Femur (tissue), 1 donor: ENCODE results near the gene NCOA3.
"Not testable (repeated sequence)": the region's sequence is repeated elsewhere in the genome, so short reads cannot be mapped to it uniquely, and the experiment has no call there.

Source experiments
- DNase-seq: peaks from one replicate; pipeline ENCODE4 v3.0.0-alpha.2; 2017

The NCOA3 gene

GRCh38 chr20:47571426-47571825 lies 69.7 kb downstream of the NCOA3 start:
- no peak for DNase-seq

- no peak for DNase-seq
These were observed 70.5 kb downstream of the NCOA3 start for GRCh38 chr20:47572105-47572729.

DNA sequence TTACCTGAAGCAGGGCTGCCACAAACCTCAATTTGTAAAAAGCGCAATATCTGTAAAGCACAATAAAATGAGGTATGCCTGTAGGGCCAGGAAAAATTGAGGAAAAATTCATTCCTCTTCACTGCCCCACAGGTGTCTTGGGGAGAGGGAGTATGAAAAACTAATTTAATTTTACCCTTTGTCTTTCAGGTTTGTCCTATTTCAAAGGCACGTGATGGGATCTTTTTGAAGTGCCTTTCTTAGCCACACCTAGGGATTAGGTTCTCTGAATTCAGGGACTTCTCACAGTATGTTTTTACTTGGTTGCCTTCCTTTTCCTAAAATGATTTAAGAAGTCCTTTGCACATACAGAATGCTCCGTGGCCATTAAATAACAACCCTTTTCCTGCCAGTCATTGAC lies 71.9 kb downstream of the NCOA3 start:
- DNase-seq, result no peak

DNA sequence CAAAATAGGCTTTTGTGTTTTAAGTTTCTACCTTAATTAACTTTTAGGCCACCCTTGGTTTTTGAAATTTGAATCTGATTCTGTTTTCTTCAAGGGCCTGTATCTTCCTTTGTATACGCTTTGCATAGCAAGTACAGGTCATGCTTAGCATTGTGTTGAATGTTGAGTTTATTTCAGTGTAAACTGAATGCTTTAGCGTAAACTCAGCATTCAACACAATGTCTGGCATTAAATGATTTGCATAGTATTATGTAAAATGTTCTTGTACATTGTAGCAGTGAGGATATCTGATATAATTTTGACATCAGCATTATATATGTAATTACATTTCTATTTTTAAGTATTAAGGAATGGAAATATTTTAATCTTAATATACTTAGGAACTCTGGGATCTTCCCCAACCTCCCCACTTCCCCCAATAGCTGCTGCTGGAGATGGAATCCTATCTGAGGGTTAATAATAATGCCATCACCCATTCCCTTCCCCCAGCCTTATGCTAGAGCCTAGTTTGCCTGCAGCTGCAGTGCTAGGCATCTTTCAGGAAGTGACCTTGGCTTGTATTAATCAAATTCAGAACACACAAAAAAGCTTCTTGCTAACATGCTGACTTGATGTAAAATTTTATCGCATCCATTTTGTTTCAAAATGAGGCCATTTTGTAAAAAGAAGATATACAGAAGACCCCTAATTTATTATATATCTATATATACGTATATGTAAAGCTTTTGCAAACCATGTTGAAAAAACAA lies 73.1 kb downstream of the NCOA3 start:
- DNase-seq, result no peak

DNA sequence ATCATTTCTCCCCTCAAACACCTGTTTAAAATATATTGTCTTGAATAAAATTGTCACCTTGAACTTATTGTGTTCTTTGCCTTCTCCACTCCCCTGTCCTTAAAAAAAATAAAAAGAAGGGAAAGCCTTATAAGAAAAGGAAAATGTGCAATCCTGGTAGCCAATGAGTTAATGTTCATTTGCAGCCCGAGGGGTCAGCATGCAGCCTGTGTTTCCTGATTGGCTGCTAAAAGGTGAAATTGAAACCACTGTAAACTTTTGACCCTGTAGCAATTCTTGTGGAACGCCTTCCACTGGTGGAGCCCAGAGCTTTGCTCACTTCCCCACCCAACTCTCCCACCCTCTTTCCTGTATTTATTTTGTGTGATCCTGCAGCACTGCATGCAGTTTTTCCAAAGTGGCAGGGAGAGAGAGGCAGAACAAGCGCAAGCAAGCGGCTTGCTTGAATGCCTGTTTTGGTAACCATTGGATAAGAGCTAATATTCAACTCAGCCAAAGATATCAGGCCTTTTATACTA lies 74.9 kb downstream of the NCOA3 start:
- DNase-seq, result peak; percentile 91

DNA sequence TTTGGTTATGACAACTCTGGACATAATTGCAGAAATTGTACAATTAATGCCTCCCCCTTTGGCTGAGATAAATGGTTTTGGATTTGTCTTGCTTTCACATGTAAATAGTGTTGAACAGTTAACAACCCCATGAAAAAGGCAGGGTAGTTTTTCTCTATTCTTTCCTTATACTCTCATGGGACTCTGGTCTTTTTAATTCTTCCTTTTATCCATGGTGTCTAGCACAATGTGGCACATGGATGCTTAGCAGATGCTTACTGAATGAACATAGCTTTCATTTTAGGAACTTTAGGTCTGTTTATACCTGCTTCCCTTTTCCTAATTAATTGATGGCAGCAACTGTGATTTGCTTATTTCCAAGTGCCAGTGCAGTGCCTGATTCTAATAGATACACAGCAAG lies 75.6 kb downstream of the NCOA3 start:
- no peak for DNase-seq

- DNase-seq, result no peak
These were observed 76.9 kb downstream of the NCOA3 start for GRCh38 chr20:47578543-47578942.

- DNase-seq, result not testable (repeated sequence)
These were observed 79.0 kb downstream of the NCOA3 start for GRCh38 chr20:47580686-47581085.

- no peak for DNase-seq
These were observed 79.4 kb downstream of the NCOA3 start for GRCh38 chr20:47581090-47581489.

DNA sequence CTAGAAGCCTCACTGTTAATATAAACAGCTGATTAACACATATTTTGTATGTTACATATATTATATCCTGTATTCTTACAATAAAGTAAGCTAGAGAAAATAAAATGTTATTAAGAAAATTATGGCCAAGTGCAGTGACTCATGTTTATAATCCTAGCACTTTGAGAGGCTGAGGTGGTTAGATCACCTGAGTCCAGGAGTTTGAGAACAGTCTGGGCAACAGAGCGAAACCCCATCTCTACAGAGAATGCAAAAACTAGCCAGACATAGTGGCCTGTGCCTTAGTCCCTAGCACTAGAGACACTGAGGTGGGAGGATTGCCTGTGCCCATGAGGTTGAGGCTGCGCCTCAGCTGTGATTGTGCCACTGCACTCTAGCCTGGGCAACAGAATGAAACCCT lies 81.9 kb downstream of the NCOA3 start:
- no peak for DNase-seq

DNA sequence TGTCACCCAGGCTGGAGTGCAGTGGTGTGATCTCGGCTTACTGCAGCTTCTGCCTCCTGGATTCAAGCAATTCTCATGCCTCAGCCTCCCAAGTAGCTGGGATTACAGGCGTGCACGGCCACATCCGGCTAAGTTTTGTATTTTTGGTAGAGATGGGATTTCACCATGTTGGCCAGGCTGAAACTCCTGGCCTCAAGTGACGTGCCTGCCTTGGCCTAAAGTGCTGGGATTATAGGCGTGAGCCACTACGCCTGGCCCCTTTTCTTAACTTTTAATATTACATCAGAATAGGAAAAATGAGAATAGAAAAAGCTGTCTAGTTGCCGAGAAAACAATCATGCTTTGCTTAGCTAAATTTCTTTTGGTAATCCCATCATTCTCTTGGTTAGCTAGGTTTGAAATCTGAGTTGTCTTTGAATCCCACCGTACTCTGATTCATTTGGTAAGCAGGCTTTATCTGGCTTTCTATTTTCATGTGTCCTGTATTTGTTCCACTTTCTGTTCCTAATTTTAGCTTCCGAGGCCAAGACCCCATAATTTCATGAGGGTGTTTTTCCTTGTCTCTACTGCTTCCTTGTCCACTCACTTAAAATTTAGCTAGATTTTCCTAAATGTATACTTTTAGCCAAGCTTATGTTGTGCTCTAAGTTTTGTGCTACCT lies 83.5 kb downstream of the NCOA3 start:
- no peak for DNase-seq

GRCh38 chr20:47586649-47587294 lies 85.1 kb downstream of the NCOA3 start:
- no peak for DNase-seq

- no peak for DNase-seq
These were observed 86.5 kb downstream of the NCOA3 start for GRCh38 chr20:47588158-47588557.

DNA sequence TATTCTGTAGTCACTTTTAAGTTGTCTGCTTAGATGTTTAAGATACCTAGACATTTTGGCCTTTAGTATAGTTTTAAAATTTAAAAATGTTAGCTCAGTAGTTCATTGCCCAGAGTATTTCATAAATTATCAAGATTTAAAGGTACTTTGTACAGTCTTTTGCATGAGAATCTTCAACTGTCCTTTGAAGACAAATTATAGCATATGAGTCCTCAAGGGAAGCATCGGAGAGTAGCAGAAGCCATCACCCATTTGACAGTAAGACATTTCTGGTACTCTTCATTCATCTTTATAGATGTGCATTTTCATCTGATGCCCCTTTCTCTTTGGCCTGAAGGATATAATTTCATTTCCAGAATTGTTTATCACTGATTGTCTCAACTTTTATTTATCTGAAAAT lies 89.5 kb downstream of the NCOA3 start:
- no peak for DNase-seq

DNA sequence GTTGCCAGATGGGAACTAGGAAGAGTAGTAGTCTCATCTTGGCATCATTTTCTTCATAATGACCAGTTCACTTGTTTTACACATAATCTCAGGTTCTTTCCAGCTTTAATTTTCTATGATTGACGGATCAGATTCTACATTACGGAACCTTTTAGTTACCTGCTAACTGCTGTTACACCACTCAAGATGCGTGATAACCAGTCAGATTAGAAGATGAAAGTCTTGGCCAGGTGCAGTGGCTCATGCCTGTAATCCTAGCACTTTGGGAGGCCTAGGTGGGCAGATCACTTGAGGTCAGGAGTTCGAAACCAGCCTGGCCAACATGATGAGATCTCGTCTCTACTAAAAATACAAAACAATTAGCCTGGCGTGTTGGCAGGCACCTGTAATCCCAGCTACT lies 92.5 kb downstream of the NCOA3 start:
- DNase-seq, result no peak

DNA sequence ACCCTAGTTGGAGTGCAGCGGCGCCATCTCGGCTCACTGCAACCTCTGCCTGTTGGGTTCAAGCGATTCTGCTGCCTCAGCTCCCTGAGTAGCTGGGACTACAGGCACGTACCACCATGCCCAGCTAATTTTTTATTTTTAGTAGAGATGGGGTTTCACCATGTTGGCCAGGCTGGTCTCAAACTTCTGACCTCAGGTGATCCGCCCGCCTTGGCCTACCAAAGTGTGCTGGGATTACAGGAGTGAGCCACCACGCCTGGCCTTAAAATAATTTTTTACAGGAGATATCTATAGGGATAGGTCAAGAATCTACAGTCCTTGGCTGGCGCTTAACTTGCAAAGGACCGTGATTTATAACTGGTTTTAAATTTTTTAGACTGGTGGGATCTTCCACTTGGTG lies 93.5 kb downstream of the NCOA3 start:
- not testable (repeated sequence) for DNase-seq

DNA sequence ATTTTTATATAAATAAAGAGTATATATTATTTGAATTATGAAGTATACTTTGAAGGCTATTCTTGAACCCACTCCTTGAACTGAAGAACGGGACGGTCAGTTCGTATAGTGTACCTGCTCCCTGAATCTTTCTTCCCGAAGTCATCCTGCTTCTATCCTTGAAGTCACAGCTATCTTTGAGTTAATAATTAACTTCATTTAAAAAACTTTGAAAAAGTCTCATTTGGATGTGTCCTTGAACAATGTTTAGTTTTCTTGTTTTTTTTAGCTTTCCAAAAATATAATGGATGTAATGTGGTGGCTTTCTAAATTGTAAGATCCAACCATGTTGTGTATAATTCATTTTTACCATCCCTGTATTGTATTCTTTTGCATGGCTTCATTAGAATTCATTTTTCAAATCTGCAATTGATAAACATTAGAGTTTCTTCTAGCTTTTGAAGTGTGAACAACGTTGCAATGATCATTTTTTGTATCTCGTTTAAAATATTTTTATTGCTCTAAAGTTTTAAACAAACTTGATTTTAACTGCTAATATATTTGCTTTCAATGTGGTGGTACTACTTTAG lies 94.4 kb downstream of the NCOA3 start:
- no peak for DNase-seq

GRCh38 chr20:47597090-47597489 lies 95.4 kb downstream of the NCOA3 start:
- DNase-seq, result no peak

DNA sequence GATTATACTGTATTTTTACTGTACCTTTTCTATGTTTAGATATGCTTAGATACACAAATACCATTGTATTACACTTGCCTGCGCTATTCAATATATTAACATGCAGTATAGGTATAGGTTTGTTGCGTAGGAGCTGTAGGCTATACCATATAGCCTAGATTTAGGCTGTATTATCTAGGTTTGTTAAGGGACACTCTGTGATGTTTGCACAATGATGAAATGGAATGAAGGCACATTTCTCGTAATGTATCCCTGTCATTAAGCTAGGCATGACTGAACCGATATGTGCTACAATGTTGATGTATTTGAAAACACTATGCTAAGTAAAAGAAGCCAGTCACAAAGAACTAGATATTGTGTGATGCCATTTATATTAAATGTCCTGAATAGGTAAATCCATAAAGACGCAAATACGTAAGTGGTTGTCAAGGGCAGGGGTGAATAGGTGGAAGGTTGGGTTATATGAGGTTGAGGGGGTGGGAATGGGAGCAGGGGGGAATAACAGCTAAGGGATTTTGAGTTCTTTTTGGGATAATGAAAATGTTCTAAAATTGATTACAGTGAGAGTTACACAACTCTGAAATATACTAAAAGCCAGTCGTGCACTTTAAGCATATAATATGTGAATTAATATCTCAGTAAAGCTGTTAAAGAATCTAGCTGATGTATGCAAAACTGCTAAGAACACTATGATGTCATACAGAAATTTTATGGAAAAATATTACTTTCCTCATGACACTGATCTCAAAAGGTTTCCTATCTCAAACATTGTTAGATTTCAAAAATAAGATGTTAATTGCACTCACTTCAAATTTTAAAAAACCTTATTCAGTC lies 97.4 kb downstream of the NCOA3 start:
- DNase-seq, result no peak

DNA sequence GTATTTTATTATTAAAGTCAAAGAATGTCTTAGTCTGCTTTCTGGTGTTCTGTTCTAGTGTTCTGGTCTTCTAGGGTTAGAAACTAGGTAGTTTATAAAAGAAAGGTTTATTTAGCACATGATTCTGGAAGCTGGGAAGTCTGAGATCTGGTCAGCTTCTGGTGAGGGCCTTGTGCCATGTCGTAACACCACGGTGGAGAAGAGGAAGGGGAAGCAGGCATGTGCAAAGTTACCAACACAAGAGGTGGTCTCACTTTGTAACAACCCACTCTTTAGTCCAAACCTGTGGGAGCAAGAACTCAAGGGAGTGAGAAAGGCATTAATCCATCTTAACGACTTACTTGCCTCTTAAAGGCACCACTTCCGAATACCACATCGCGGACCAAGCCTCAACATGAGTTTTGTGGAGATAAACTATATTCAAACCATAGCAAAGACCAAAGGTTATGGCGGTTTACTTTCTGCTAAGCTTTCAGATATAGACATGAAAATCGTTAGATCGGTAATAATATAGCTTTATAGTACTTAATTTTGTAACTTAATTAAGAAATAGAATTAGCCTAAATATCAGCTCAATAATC lies 99.4 kb downstream of the NCOA3 start:
- no peak for DNase-seq

DNA sequence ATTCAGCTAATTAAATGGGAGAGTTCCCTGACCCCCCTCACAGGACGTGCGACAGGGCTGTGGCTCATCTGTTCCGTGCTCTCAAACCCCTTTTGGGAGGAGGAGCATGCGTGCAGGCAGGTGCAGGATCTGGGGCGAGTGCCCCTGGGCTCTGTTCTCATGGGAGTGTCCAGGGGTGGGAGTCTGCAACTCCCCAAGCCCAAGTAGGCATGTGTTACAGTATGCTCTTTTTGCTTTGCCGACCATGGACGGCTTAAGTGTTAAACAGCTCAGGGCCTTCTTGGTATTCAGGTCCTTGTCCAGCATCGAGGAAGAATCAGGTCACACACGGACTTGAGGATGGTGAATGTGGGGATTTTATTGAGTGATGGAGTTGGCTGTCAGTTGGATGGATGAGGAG lies 101.6 kb downstream of the NCOA3 start:
- DNase-seq, result no peak
